Activated naive CD8-positive, alpha-beta T cell treated with anti-CD3 and anti-CD28 coated beads, Interleukin-2, amount 10 ng/mL, durations not matched to agents 7 days and 5 days (primary cell): ENCODE measurements around the gene ADCY1. TPM values are rescaled to one million over a fixed set of nuclear protein-coding genes. Genes with fewer than 3 reads are reported as not detected.

Experiments used
- ATAC-seq: fragments of 150-1000 bp; cut with Tn5 transposase; one replicate; pipeline ENCODE4 v1.10.0; 2021; ENCODE audit warnings: low read depth, moderate library complexity
- POLR2A ChIA-PET: fragments of 350-600 bp; sonication (Branson Sonifier 250); formaldehyde crosslinking; loops from one replicate; lab custom pipeline; 2021; ENCODE audit warnings: antibody characterized with exemption; lab: Charles Lee
- DNase-seq: peaks from one replicate; pipeline ENCODE4 v3.0.0; 2021
- H3K27ac Mint-ChIP-seq: one replicate; pipeline ENCODE4 v1.8.0; 2022; ENCODE audit warnings: mild to moderate bottlenecking, mixed read lengths
- H3K27me3 Mint-ChIP-seq: one replicate; pipeline ENCODE4 v1.8.0; 2022; ENCODE audit warnings: mild to moderate bottlenecking, moderate library complexity, mixed read lengths
- H3K36me3 Mint-ChIP-seq: one replicate; pipeline ENCODE4 v1.8.0; 2021; ENCODE audit warnings: mild to moderate bottlenecking, mixed read lengths
- H3K4me1 Mint-ChIP-seq: one replicate; pipeline ENCODE4 v1.8.0; 2021; ENCODE audit warnings: mixed read lengths
- H3K4me3 Mint-ChIP-seq: one replicate; pipeline ENCODE4 v1.8.0; 2022; ENCODE audit warnings: mild to moderate bottlenecking, moderate library complexity, mixed read lengths
- H3K9me3 Mint-ChIP-seq: one replicate; pipeline ENCODE4 v1.8.0; 2021; ENCODE audit warnings: mixed read lengths
- total RNA-seq, 2 experiments: library from RNA; stranded (reverse); gene quantifications; one replicate each; pipeline ENCODE4 v1.2.3, GENCODE V29; 2021

ADCY1 gene
- total RNA-seq, 2 experiments from 2014 or later, result 0.03 to 0.14 TPM

GRCh38 chr7:45689011-45689796, 115.0 kb downstream of the ADCY1 start:
- Mint-ChIP-seq H3K9me3 (peaks cover 1% of the 10 kb centered on the region), H3K27ac (no peak overlapping the region), H3K27me3 (peaks cover 2% of the 10 kb centered on the region), H3K4me3 (no peak overlapping the region), H3K4me1 (peaks cover 6% of the 10 kb centered on the region), H3K36me3 (no peaks in the 10 kb centered on the region)
- ATAC-seq, result no peak
- DNase-seq, result no peak
- POLR2A ChIA-PET, result no interaction called here

- H3K4me3 Mint-ChIP-seq, result no peak overlapping the region
- DNase-seq, result no peak
- POLR2A ChIA-PET, result no interaction called here
Observed at GRCh38 chr7:45689797-45690761, 115.9 kb downstream of the ADCY1 start.

GRCh38 chr7:45690762-45691150, 116.6 kb downstream of the ADCY1 start:
- no peaks in the 10 kb centered on the region for H3K36me3 Mint-ChIP-seq
- peaks cover 6% of the 10 kb centered on the region for H3K4me1 Mint-ChIP-seq
- no peak for DNase-seq
- POLR2A ChIA-PET, result no interaction called here
- H3K4me3 Mint-ChIP-seq, result no peak overlapping the region
- peaks cover 1% of the 10 kb centered on the region for H3K9me3 Mint-ChIP-seq
- ATAC-seq, result no peak
- H3K27me3 Mint-ChIP-seq, result peaks cover 2% of the 10 kb centered on the region
- no peak overlapping the region for H3K27ac Mint-ChIP-seq

More at GRCh38 chr7:45689797-45690761, 115.9 kb downstream of the ADCY1 start:
- Mint-ChIP-seq H3K36me3 (no peaks in the 10 kb centered on the region), H3K27me3 (peaks cover 2% of the 10 kb centered on the region), H3K27ac (no peak overlapping the region), H3K9me3 (peaks cover 1% of the 10 kb centered on the region), H3K4me1 (peaks cover 6% of the 10 kb centered on the region)
- no peak for ATAC-seq

- Mint-ChIP-seq H3K36me3 (no peaks in the 10 kb centered on the region), H3K27me3 (peaks cover 2% of the 10 kb centered on the region), H3K4me1 (peaks cover 6% of the 10 kb centered on the region), H3K4me3 (no peak overlapping the region), H3K9me3 (peaks cover 1% of the 10 kb centered on the region), H3K27ac (no peak overlapping the region)
- POLR2A ChIA-PET, result no interaction called here
- ATAC-seq (no peak), DNase-seq (no peak)
Observed at GRCh38 chr7:45691155-45691656, 117.0 kb downstream of the ADCY1 start.

- ATAC-seq (no peak), DNase-seq (no peak)
- H3K9me3 Mint-ChIP-seq, result peaks cover 1% of the 10 kb centered on the region
- POLR2A ChIA-PET, result no interaction called here
- peaks cover 2% of the 10 kb centered on the region for H3K27me3 Mint-ChIP-seq
- no peak overlapping the region for H3K4me3 Mint-ChIP-seq
- H3K36me3 Mint-ChIP-seq, result no peaks in the 10 kb centered on the region
- H3K4me1 Mint-ChIP-seq, result peaks cover 6% of the 10 kb centered on the region
- no peak overlapping the region for H3K27ac Mint-ChIP-seq
Observed at GRCh38 chr7:45692031-45692430, 117.9 kb downstream of the ADCY1 start.

- no peak overlapping the region for H3K4me3 Mint-ChIP-seq
- DNase-seq (no peak), ATAC-seq (no peak)
- POLR2A ChIA-PET, result no interaction called here
- no peak overlapping the region for H3K27ac Mint-ChIP-seq
- H3K36me3 Mint-ChIP-seq, result no peaks in the 10 kb centered on the region
- H3K4me1 Mint-ChIP-seq, result no peaks in the 10 kb centered on the region
- H3K9me3 Mint-ChIP-seq, result peaks cover 1% of the 10 kb centered on the region
- H3K27me3 Mint-ChIP-seq, result peaks cover 2% of the 10 kb centered on the region
Observed at GRCh38 chr7:45695249-45695995, 121.3 kb downstream of the ADCY1 start.

- ATAC-seq, result no peak
- H3K36me3 Mint-ChIP-seq, result no peaks in the 10 kb centered on the region
- H3K9me3 Mint-ChIP-seq, result peaks cover 1% of the 10 kb centered on the region
- no peaks in the 10 kb centered on the region for H3K4me1 Mint-ChIP-seq
- no peak for DNase-seq
- H3K4me3 Mint-ChIP-seq, result no peak overlapping the region
- POLR2A ChIA-PET, result no interaction called here
- no peak overlapping the region for H3K27ac Mint-ChIP-seq
- peaks cover 2% of the 10 kb centered on the region for H3K27me3 Mint-ChIP-seq
Observed at GRCh38 chr7:45696476-45696875, 122.3 kb downstream of the ADCY1 start.

- Mint-ChIP-seq H3K36me3 (no peaks in the 10 kb centered on the region), H3K9me3 (peaks cover 1% of the 10 kb centered on the region), H3K4me1 (no peaks in the 10 kb centered on the region), H3K27ac (no peak overlapping the region), H3K4me3 (no peak overlapping the region), H3K27me3 (peaks cover 3% of the 10 kb centered on the region)
- POLR2A ChIA-PET, result no interaction called here
- ATAC-seq (no peak), DNase-seq (no peak)
Observed at GRCh38 chr7:45697576-45698136, 123.5 kb downstream of the ADCY1 start.

- POLR2A ChIA-PET, result no interaction called here
- DNase-seq (no peak), ATAC-seq (no peak)
- Mint-ChIP-seq H3K27me3 (peaks cover 2% of the 10 kb centered on the region), H3K27ac (no peak overlapping the region), H3K9me3 (peaks cover under 1% of the 10 kb centered on the region), H3K4me1 (no peaks in the 10 kb centered on the region), H3K4me3 (no peak overlapping the region), H3K36me3 (no peaks in the 10 kb centered on the region)
Observed at GRCh38 chr7:45698303-45699014, 124.3 kb downstream of the ADCY1 start.

- Mint-ChIP-seq H3K9me3 (no peaks in the 10 kb centered on the region), H3K4me3 (no peak overlapping the region), H3K27ac (no peak overlapping the region), H3K27me3 (peaks cover 2% of the 10 kb centered on the region), H3K4me1 (no peaks in the 10 kb centered on the region), H3K36me3 (no peaks in the 10 kb centered on the region)
- POLR2A ChIA-PET, result no interaction called here
- no peak for DNase-seq
- ATAC-seq, result no peak
Observed at GRCh38 chr7:45699015-45699309, 124.8 kb downstream of the ADCY1 start.

- DNase-seq (no peak), ATAC-seq (no peak)
- POLR2A ChIA-PET, result no interaction called here
- no peaks in the 10 kb centered on the region for H3K4me1 Mint-ChIP-seq
- H3K9me3 Mint-ChIP-seq, result no peaks in the 10 kb centered on the region
- H3K27ac Mint-ChIP-seq, result no peak overlapping the region
- peaks cover 2% of the 10 kb centered on the region for H3K27me3 Mint-ChIP-seq
- H3K4me3 Mint-ChIP-seq, result no peak overlapping the region
- no peaks in the 10 kb centered on the region for H3K36me3 Mint-ChIP-seq
Observed at GRCh38 chr7:45699726-45700390, 125.7 kb downstream of the ADCY1 start.

GRCh38 chr7:45700556-45700955, 126.4 kb downstream of the ADCY1 start:
- H3K4me1 Mint-ChIP-seq, result no peaks in the 10 kb centered on the region
- H3K4me3 Mint-ChIP-seq, result no peak overlapping the region
- no peak overlapping the region for H3K27ac Mint-ChIP-seq
- H3K36me3 Mint-ChIP-seq, result no peaks in the 10 kb centered on the region
- H3K27me3 Mint-ChIP-seq, result peaks cover 4% of the 10 kb centered on the region
- DNase-seq (no peak), ATAC-seq (no peak)
- POLR2A ChIA-PET, result no interaction called here
- no peaks in the 10 kb centered on the region for H3K9me3 Mint-ChIP-seq
